ENCODE results near the gene SAT2. TPM values are rescaled to one million over a fixed set of nuclear protein-coding genes. Genes with fewer than 3 reads are reported as not detected.

SAT2 gene
- total and polyA plus RNA-seq, 2 of the 13 experiments (the other 11 are each of a cell fraction or from before 2014, with no cell fraction given), result 37.6 to 93.7 TPM

DNA sequence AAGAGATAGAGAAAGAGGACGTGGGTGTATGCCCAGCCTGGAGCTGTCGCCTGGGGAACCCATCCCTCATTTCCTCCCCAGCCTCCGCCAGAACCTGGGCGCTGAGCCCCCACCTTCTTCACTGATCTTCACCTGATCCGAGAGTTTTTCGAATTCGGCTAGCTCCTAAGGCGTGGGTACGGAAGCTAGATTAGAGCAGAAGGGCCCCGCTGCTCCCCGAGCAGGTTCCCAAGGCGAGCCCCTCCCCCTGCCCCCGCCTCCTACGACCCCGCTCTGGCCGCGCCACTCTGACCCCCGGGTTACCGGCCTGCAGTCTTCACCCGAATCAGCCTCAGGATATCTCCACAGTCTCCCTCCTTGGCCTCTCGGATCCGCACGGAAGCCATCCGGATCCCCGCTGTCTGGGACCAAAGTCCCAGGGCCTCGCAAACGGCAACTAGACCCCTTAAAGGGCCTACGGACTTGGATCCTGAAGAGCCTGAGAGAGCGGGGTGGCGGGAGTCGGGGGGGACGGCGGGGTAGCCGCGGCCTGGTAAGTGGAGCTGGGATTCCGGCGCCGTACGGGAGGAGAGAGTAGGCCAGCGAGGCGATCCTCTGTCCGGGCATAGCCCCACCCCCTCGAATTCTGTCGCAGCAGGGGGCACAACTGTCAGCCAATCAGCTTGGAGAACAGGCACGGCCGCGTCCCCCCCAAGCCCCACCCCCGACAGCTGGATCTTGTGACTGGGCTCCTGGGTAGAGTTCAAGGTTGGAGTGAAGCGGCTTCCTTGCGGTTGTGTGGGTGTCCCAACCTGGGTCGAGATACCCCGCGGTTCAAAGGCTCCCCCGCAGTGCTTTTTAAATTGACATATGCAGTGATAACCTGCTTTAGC, at the start of gene SAT2 (continued):
- TF ChIP-seq, protein P1, sequence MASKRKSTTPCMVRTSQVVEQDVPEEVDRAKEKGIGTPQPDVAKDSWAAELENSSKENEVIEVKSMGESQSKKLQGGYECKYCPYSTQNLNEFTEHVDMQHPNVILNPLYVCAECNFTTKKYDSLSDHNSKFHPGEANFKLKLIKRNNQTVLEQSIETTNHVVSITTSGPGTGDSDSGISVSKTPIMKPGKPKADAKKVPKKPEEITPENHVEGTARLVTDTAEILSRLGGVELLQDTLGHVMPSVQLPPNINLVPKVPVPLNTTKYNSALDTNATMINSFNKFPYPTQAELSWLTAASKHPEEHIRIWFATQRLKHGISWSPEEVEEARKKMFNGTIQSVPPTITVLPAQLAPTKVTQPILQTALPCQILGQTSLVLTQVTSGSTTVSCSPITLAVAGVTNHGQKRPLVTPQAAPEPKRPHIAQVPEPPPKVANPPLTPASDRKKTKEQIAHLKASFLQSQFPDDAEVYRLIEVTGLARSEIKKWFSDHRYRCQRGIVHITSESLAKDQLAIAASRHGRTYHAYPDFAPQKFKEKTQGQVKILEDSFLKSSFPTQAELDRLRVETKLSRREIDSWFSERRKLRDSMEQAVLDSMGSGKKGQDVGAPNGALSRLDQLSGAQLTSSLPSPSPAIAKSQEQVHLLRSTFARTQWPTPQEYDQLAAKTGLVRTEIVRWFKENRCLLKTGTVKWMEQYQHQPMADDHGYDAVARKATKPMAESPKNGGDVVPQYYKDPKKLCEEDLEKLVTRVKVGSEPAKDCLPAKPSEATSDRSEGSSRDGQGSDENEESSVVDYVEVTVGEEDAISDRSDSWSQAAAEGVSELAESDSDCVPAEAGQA (IDR thresholded peaks at IDR 0.05; ENCODE audit: low read depth), result no peak
- TF ChIP-seq, protein P1 (CRISPR knock-in tag; IDR thresholded peaks at IDR 0.05; ENCODE audit: borderline replicate concordance), result no peak
- TF ChIP-seq CHD4 (IDR thresholded peaks at IDR 0.05; ENCODE audit: borderline replicate concordance, low read length) (peak; percentile 17; the same call in 1 of the 2 replicates), FOSL1 (CRISPR knock-in tag; IDR thresholded peaks at IDR 0.05; ENCODE audit: borderline replicate concordance) (no peak), RARA (CRISPR knock-in tag; IDR thresholded peaks at IDR 0.05) (peak; percentile 89), GTF3A (CRISPR knock-in tag; conservative IDR thresholded peaks at IDR 0.05) (no peak), ZNF841 (CRISPR knock-in tag; IDR thresholded peaks at IDR 0.05; ENCODE audit: borderline replicate concordance) (no peak), ZNF225 (CRISPR knock-in tag; IDR thresholded peaks at IDR 0.05) (no peak), RBAK (CRISPR knock-in tag; IDR thresholded peaks at IDR 0.05) (no peak), ZFP37 (CRISPR knock-in tag; IDR thresholded peaks at IDR 0.05; ENCODE audit: borderline replicate concordance) (0 out of 2 replicates have a peak, but pooled peaks have one; percentile 25), NFYC (CRISPR knock-in tag; IDR thresholded peaks at IDR 0.05) (peak; percentile 78), SKI (IDR thresholded peaks at IDR 0.05; ENCODE audit: partially characterized antibody) (peak; percentile 74), ZMYM2 (CRISPR knock-in tag; IDR thresholded peaks at IDR 0.05) (no peak), ZMYM4 (CRISPR knock-in tag; IDR thresholded peaks at IDR 0.05) (peak; percentile 66), FOXK2 (IDR thresholded peaks at IDR 0.05) (no peak), ZNF615 (CRISPR knock-in tag; IDR thresholded peaks at IDR 0.05; ENCODE audit: borderline replicate concordance) (no peak)
- TF ChIP-seq, protein P2, sequence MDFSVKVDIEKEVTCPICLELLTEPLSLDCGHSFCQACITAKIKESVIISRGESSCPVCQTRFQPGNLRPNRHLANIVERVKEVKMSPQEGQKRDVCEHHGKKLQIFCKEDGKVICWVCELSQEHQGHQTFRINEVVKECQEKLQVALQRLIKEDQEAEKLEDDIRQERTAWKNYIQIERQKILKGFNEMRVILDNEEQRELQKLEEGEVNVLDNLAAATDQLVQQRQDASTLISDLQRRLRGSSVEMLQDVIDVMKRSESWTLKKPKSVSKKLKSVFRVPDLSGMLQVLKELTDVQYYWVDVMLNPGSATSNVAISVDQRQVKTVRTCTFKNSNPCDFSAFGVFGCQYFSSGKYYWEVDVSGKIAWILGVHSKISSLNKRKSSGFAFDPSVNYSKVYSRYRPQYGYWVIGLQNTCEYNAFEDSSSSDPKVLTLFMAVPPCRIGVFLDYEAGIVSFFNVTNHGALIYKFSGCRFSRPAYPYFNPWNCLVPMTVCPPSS (IDR thresholded peaks at IDR 0.05), result no peak
- TF ChIP-seq, protein P3, sequence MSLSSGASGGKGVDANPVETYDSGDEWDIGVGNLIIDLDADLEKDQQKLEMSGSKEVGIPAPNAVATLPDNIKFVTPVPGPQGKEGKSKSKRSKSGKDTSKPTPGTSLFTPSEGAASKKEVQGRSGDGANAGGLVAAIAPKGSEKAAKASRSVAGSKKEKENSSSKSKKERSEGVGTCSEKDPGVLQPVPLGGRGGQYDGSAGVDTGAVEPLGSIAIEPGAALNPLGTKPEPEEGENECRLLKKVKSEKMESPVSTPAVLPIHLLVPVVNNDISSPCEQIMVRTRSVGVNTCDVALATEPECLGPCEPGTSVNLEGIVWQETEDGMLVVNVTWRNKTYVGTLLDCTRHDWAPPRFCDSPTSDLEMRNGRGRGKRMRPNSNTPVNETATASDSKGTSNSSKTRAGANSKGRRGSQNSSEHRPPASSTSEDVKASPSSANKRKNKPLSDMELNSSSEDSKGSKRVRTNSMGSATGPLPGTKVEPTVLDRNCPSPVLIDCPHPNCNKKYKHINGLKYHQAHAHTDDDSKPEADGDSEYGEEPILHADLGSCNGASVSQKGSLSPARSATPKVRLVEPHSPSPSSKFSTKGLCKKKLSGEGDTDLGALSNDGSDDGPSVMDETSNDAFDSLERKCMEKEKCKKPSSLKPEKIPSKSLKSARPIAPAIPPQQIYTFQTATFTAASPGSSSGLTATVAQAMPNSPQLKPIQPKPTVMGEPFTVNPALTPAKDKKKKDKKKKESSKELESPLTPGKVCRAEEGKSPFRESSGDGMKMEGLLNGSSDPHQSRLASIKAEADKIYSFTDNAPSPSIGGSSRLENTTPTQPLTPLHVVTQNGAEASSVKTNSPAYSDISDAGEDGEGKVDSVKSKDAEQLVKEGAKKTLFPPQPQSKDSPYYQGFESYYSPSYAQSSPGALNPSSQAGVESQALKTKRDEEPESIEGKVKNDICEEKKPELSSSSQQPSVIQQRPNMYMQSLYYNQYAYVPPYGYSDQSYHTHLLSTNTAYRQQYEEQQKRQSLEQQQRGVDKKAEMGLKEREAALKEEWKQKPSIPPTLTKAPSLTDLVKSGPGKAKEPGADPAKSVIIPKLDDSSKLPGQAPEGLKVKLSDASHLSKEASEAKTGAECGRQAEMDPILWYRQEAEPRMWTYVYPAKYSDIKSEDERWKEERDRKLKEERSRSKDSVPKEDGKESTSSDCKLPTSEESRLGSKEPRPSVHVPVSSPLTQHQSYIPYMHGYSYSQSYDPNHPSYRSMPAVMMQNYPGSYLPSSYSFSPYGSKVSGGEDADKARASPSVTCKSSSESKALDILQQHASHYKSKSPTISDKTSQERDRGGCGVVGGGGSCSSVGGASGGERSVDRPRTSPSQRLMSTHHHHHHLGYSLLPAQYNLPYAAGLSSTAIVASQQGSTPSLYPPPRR (CRISPR knock-in tag; IDR thresholded peaks at IDR 0.05; ENCODE audit: borderline replicate concordance), result no peak

All from HepG2 (cell line).